Lower lobe of right lung (tissue), 2 donors: ENCODE results near the gene BCO2. TPM values are rescaled to one million over a fixed set of nuclear protein-coding genes. Genes with fewer than 3 reads are reported as not detected.
"Not testable (repeated sequence)": the region's sequence is repeated elsewhere in the genome, so short reads cannot be mapped to it uniquely, and the experiment has no call there.

Experiments used
- ATAC-seq, 2 donors: fragments of 200-7000 bp; cut with Tn5 transposase; one replicate each; pipeline ENCODE4 v1.9.1; 2020 to 2022; ENCODE audit warnings: mild to moderate bottlenecking in 2 of 2, moderate library complexity in 2 of 2
- DNase-seq: peaks from one replicate; pipeline ENCODE4 v3.0.0-alpha.2; 2020
- H3K27ac ChIP-seq: fragments of 200-600 bp; one replicate; pipeline ENCODE4 v1.8.0; 2022
- H3K27me3 ChIP-seq: fragments of 200-600 bp; one replicate; pipeline ENCODE4 v1.8.0; 2022; ENCODE audit warnings: low read depth
- H3K36me3 ChIP-seq: fragments of 200-600 bp; one replicate; pipeline ENCODE4 v1.8.0; 2022; ENCODE audit warnings: mild to moderate bottlenecking
- H3K4me1 ChIP-seq: fragments of 200-600 bp; one replicate; pipeline ENCODE4 v1.8.0; 2022
- H3K4me3 ChIP-seq: fragments of 200-600 bp; one replicate; pipeline ENCODE4 v1.8.0; 2022; ENCODE audit warnings: mild to moderate bottlenecking
- H3K9me3 ChIP-seq: fragments of 200-600 bp; one replicate; pipeline ENCODE4 v1.8.0; 2022
- intact Hi-C: fragments of 100-400 bp; cut with DNase I; formaldehyde crosslinking; loops from one replicate; pipeline ENCODE4 v1.11.0; 2022
- total RNA-seq: library from RNA; stranded (reverse); fragmentation: NEBNext Ultra II Directional; extraction: Animal tissue kit (Norgen Biotek cat#: 25700); gene quantifications from one replicate; pipeline ENCODE4 v1.2.1, GENCODE V29; 2021
- TF ChIP-seq, protein P1 (sequence below): fragments of 200-600 bp; IDR thresholded peaks from one replicate; pipeline ENCODE4 v1.8.0; 2022; ENCODE audit warnings: antibody characterized with exemption, mild to moderate bottlenecking
- donor health status: DM: no; HTN: yes; CAD: no; lungs with severe emphysema.

Gene BCO2
- total RNA-seq, 1 donor from 2014 or later = 8.9 TPM

DNA sequence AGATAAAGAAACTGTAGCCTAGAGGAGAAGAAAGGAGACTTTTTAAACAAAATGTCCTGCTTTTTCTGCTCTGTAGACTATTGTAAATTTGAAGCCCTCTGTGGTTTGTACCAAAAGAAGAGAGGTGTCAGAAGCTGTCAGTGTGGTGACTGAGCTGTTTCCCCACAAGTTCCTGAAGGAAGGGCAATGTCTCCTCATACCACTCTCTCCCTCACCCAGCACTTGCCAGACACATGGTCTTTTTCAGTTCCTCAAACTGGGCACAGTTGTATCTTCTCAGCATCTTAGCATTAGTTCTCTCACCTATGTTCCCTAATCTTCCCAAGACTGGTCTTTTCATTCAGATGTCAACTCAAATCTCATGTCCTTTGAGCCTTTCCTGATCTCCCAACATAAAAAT lies 4.3 kb downstream of the BCO2 start:
- no peaks in the 10 kb centered on the region for H3K9me3 ChIP-seq
- ATAC-seq (peak; percentile 35 to 66), DNase-seq (no peak)
- TF ChIP-seq, protein P1, sequence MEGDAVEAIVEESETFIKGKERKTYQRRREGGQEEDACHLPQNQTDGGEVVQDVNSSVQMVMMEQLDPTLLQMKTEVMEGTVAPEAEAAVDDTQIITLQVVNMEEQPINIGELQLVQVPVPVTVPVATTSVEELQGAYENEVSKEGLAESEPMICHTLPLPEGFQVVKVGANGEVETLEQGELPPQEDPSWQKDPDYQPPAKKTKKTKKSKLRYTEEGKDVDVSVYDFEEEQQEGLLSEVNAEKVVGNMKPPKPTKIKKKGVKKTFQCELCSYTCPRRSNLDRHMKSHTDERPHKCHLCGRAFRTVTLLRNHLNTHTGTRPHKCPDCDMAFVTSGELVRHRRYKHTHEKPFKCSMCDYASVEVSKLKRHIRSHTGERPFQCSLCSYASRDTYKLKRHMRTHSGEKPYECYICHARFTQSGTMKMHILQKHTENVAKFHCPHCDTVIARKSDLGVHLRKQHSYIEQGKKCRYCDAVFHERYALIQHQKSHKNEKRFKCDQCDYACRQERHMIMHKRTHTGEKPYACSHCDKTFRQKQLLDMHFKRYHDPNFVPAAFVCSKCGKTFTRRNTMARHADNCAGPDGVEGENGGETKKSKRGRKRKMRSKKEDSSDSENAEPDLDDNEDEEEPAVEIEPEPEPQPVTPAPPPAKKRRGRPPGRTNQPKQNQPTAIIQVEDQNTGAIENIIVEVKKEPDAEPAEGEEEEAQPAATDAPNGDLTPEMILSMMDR = no peak
- H3K27me3 ChIP-seq = no peaks in the 10 kb centered on the region
- H3K27ac ChIP-seq = no peak overlapping the region
- no peak overlapping the region for H3K4me3 ChIP-seq
- peaks cover 9% of the 10 kb centered on the region for H3K4me1 ChIP-seq
- intact Hi-C loops = no loop called here
- H3K36me3 ChIP-seq = no peaks in the 10 kb centered on the region

GRCh38 chr11:112182867-112183266 lies 7.6 kb downstream of the BCO2 start:
- Histone ChIP-seq H3K9me3 (no peaks in the 10 kb centered on the region), H3K27ac (no peak overlapping the region), H3K27me3 (no peaks in the 10 kb centered on the region), H3K36me3 (no peaks in the 10 kb centered on the region), H3K4me1 (no peaks in the 10 kb centered on the region), H3K4me3 (no peak overlapping the region)
- ATAC-seq (no peak), DNase-seq (no peak)
- TF ChIP-seq, protein P1 = no peak
- intact Hi-C loops = no loop called here

DNA sequence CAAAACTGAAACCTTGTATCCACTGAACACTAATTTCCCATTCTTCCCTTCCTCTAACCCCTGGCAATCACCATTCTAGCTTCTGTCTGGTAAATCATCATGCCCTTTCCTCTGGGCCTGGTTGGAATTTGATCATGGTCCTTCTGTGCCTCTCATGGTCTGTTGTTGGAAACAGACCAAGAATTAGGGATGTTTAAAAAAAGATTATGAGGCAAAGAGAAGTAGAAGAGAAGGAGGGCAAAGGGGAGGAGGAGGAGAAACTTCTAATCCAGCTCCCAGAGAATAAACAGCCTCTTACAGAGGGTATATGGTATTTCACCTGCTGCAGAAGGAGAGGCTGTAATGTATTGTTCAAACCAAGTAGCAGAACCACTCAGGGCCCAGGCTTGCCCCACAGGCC lies 10.6 kb downstream of the BCO2 start:
- no peaks in the 10 kb centered on the region for H3K4me1 ChIP-seq

GRCh38 chr11:112186304-112186703 lies 11.0 kb downstream of the BCO2 start:
- Histone ChIP-seq H3K27me3 (no peaks in the 10 kb centered on the region), H3K36me3 (no peaks in the 10 kb centered on the region), H3K4me1 (no peaks in the 10 kb centered on the region), H3K4me3 (no peak overlapping the region), H3K9me3 (no peaks in the 10 kb centered on the region), H3K27ac (no peak overlapping the region)
- TF ChIP-seq, protein P1 = no peak
- no peak for ATAC-seq
- DNase-seq = no peak
- intact Hi-C loops = no loop called here

More for the DNA sequence above, 10.6 kb downstream of the BCO2 start:
- ATAC-seq = no peak
- DNase-seq = no peak
- intact Hi-C loops = no loop called here
- TF ChIP-seq, protein P1 = no peak
- no peak overlapping the region for H3K27ac ChIP-seq
- H3K27me3 ChIP-seq = no peaks in the 10 kb centered on the region
- no peaks in the 10 kb centered on the region for H3K9me3 ChIP-seq
- H3K4me3 ChIP-seq = no peak overlapping the region
- no peaks in the 10 kb centered on the region for H3K36me3 ChIP-seq

GRCh38 chr11:112195113-112195512 lies 19.8 kb downstream of the BCO2 start:
- H3K36me3 ChIP-seq, H3K9me3 ChIP-seq, H3K4me3 ChIP-seq, H3K4me1 ChIP-seq, DNase-seq, H3K27ac ChIP-seq, ATAC-seq, intact Hi-C loops, H3K27me3 ChIP-seq: not testable (repeated sequence)

- Histone ChIP-seq H3K36me3 (no peaks in the 10 kb centered on the region), H3K9me3 (no peaks in the 10 kb centered on the region), H3K27me3 (no peaks in the 10 kb centered on the region), H3K4me3 (no peak overlapping the region), H3K4me1 (no peaks in the 10 kb centered on the region), H3K27ac (no peak overlapping the region)
- ATAC-seq (peak in 1 of 2 donors; percentile 41), DNase-seq (no peak)
- intact Hi-C loops = no loop called here
- TF ChIP-seq, protein P1 = no peak
Observed at GRCh38 chr11:112195951-112196351, 20.6 kb downstream of the BCO2 start.
